DOHH2 (cell line): ENCODE data around the gene CYP2F1.
"Not testable (repeated sequence)": the region's sequence is repeated elsewhere in the genome, so short reads cannot be mapped to it uniquely, and the experiment has no call there.

ENCODE experiments used
- CTCF ChIP-seq: fragments of 200-600 bp; sonication (generic); IDR thresholded peaks from one replicate; pipeline ENCODE4 v1.5.1; 2014; ENCODE audit warnings: antibody characterized with exemption, mild to moderate bottlenecking, low read depth, low read length; ENCODE audit not compliant: poor library complexity, severe bottlenecking
- EZH2phosphoT487 ChIP-seq: fragments of 200-600 bp; sonication (generic); IDR thresholded peaks from 2 replicates; pipeline ENCODE4 v1.6.1; 2017; ENCODE audit warnings: borderline replicate concordance, mild to moderate bottlenecking, antibody characterized with exemption, low read length, moderate library complexity, mixed read lengths

GRCh38 chr19:41135390-41136384 lies 21.5 kb downstream of the CYP2F1 start:
- TF ChIP-seq CTCF, EZH2phosphoT487: not testable (repeated sequence)
